HG03066 (cell line): Measurements from ENCODE around the gene CAPN2.

Experiments used
- ATAC-seq: cut with Tn5 transposase; IDR thresholded peaks from one replicate; pipeline ENCODE4 v1.9.1; 2021; ENCODE audit warnings: low read depth; ENCODE audit not compliant: unreplicated experiment

CAPN2 gene

GRCh38 chr1:223715604-223716172, 3.3 kb downstream of the CAPN2 start:
- no peak for ATAC-seq

- ATAC-seq, result peak; percentile 48
These were observed 4.0 kb downstream of the CAPN2 start for GRCh38 chr1:223716302-223716862.

GRCh38 chr1:223717123-223717522, 4.8 kb downstream of the CAPN2 start:
- no peak for ATAC-seq

- no peak for ATAC-seq
These were observed 5.5 kb downstream of the CAPN2 start for GRCh38 chr1:223717695-223718363.

GRCh38 chr1:223718850-223719249, 6.5 kb downstream of the CAPN2 start:
- ATAC-seq, result no peak

- no peak for ATAC-seq
These were observed 8.7 kb downstream of the CAPN2 start for GRCh38 chr1:223720971-223721591.

GRCh38 chr1:223721658-223722607, 9.6 kb downstream of the CAPN2 start:
- no peak for ATAC-seq

GRCh38 chr1:223723351-223723904, 11.1 kb downstream of the CAPN2 start:
- ATAC-seq, result no peak

- ATAC-seq, result no peak
These were observed 12.0 kb downstream of the CAPN2 start for GRCh38 chr1:223724376-223724775.

GRCh38 chr1:223725578-223725977, 13.2 kb downstream of the CAPN2 start:
- no peak for ATAC-seq

- ATAC-seq, result peak; percentile 91
These were observed 14.2 kb downstream of the CAPN2 start for GRCh38 chr1:223726380-223727001.

GRCh38 chr1:223727541-223727940, 15.2 kb downstream of the CAPN2 start:
- ATAC-seq, result no peak

- ATAC-seq, result no peak
These were observed 17.6 kb downstream of the CAPN2 start for GRCh38 chr1:223729906-223730305.

- ATAC-seq, result no peak
These were observed 18.3 kb downstream of the CAPN2 start for GRCh38 chr1:223730479-223731132.

- no peak for ATAC-seq
These were observed 18.9 kb downstream of the CAPN2 start for GRCh38 chr1:223731133-223731770.

- ATAC-seq, result no peak
These were observed 20.9 kb downstream of the CAPN2 start for GRCh38 chr1:223732993-223733798.

GRCh38 chr1:223733898-223734852, 21.8 kb downstream of the CAPN2 start:
- no peak for ATAC-seq
